ENCODE measurements around the gene C5orf63. TPM values are rescaled to one million over a fixed set of nuclear protein-coding genes. Genes with fewer than 3 reads are reported as not detected.

The C5orf63 gene
- total and polyA plus RNA-seq, 8 donors, result 7.4 to 19.2 (median 13.9) TPM

DNA sequence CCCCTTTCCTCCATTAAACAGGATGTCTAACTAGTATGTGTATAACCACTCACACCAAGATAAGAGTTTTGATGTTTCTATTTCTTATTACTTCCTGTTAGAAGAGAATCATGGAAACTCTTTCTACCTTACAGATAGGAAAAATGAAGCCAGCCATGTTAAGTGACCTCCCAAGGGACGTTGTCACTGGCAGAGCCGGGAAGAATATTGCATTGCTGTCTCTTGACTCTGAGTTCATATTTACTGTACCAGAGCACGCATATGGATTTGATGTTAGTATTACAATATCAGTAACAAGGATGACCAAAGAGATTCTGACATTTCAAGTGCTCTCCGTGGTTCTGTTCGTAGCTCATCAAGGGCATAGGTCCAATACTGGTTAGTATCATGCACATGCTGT is 12.5 kb upstream of the C5orf63 start:
- intact Hi-C loops (cut with DNase I), result no loop called here
- no peak for ATAC-seq
- Histone ChIP-seq H3K27ac (no peak overlapping the region), H3K9me3 (no peaks in the 10 kb centered on the region), H3K27me3 (no peaks in the 10 kb centered on the region), H3K4me3 (no peak overlapping the region), H3K36me3 (no peaks in the 10 kb centered on the region), H3K4me1 (no peaks in the 10 kb centered on the region)
- no peak for DNase-seq
- TF ChIP-seq, protein P1, sequence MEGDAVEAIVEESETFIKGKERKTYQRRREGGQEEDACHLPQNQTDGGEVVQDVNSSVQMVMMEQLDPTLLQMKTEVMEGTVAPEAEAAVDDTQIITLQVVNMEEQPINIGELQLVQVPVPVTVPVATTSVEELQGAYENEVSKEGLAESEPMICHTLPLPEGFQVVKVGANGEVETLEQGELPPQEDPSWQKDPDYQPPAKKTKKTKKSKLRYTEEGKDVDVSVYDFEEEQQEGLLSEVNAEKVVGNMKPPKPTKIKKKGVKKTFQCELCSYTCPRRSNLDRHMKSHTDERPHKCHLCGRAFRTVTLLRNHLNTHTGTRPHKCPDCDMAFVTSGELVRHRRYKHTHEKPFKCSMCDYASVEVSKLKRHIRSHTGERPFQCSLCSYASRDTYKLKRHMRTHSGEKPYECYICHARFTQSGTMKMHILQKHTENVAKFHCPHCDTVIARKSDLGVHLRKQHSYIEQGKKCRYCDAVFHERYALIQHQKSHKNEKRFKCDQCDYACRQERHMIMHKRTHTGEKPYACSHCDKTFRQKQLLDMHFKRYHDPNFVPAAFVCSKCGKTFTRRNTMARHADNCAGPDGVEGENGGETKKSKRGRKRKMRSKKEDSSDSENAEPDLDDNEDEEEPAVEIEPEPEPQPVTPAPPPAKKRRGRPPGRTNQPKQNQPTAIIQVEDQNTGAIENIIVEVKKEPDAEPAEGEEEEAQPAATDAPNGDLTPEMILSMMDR (IDR thresholded peaks at IDR 0.05), result no peak

DNA sequence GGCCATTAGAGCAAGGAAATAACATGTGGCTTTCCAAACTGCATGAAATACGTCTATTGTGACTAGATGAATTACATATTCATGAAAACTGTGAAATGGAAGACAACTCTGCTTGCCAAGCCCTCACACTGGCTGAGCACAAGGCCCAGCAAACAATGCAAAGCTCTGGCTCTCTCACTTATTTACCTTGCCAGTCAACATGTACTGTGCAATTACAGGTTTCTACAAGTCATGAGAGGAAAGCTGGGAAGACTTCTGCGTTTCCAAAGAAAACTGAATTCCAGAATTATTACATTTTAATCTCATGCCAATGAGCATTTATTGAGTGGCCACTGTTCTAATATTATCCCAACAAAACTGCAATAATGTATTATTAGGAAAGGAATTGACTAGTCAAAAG is 12.1 kb upstream of the C5orf63 start:
- H3K27me3 ChIP-seq, result no peaks in the 10 kb centered on the region
- ATAC-seq (no peak), DNase-seq (no peak)
- H3K27ac ChIP-seq, result no peak overlapping the region
- no peak overlapping the region for H3K4me3 ChIP-seq
- no peaks in the 10 kb centered on the region for H3K9me3 ChIP-seq
- no peaks in the 10 kb centered on the region for H3K36me3 ChIP-seq
- H3K4me1 ChIP-seq, result no peaks in the 10 kb centered on the region
- TF ChIP-seq, protein P1 (IDR thresholded peaks at IDR 0.05), result no peak
- intact Hi-C loops (cut with DNase I), result no loop called here

DNA sequence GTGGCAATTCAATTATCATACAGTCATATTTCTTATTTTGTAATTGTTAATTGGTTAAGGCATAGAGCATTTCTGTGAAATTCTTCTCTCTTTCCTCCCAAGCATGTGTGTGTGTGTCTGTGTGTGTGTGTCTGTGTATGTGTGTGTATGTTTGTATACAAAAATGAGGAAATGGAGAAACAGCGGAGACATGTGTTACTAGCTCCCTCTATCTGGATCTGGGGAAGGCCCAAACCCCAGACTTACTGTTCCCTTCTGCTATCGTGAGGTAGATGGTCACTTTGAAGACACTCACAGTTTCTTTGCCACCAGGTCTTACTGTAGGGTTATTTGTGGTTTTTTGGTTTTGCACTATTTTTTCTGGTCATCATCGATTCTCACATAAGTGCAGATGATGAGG is 11.4 kb upstream of the C5orf63 start:
- no peak for DNase-seq
- H3K9me3 ChIP-seq, result no peaks in the 10 kb centered on the region
- no peak overlapping the region for H3K4me3 ChIP-seq
- no peaks in the 10 kb centered on the region for H3K36me3 ChIP-seq
- H3K27ac ChIP-seq, result no peak overlapping the region
- no peaks in the 10 kb centered on the region for H3K27me3 ChIP-seq
- H3K4me1 ChIP-seq, result no peaks in the 10 kb centered on the region
- no peak for ATAC-seq
- intact Hi-C loops (cut with DNase I), result no loop called here
- TF ChIP-seq, protein P1 (IDR thresholded peaks at IDR 0.05), result no peak

DNA sequence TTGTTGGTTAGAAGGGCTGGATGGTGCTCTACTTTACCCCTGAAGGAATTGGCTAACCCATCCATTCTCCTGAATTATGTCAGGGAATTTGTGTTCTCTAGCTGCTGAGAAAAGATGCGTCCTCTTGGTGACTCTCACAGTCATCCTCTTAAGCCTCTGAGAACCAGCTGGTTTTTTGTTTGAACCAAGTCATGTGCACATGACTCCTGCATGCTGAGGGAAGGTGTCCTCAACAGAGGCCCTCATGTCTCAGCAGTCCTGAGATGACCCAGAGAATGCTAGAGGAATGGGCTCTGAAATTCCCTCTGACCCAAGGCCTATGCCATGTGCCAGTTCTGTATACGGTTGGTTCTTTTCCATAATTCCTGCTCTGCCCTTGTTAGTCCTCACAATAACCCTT is 10.4 kb upstream of the C5orf63 start:
- intact Hi-C loops (cut with DNase I), result no loop called here
- TF ChIP-seq, protein P1 (IDR thresholded peaks at IDR 0.05), result no peak
- Histone ChIP-seq H3K9me3 (no peaks in the 10 kb centered on the region), H3K27ac (no peak overlapping the region), H3K4me1 (no peaks in the 10 kb centered on the region), H3K4me3 (no peak overlapping the region), H3K36me3 (no peaks in the 10 kb centered on the region), H3K27me3 (no peaks in the 10 kb centered on the region)
- DNase-seq (no peak), ATAC-seq (no peak)

- H3K9me3 ChIP-seq, result no peaks in the 10 kb centered on the region
- DNase-seq (no peak), ATAC-seq (no peak)
- intact Hi-C loops (cut with DNase I), result no loop called here
- H3K36me3 ChIP-seq, result no peaks in the 10 kb centered on the region
- TF ChIP-seq, protein P1 (IDR thresholded peaks at IDR 0.05), result no peak
- H3K27me3 ChIP-seq, result no peaks in the 10 kb centered on the region
- no peaks in the 10 kb centered on the region for H3K4me1 ChIP-seq
- H3K4me3 ChIP-seq, result no peak overlapping the region
- no peak overlapping the region for H3K27ac ChIP-seq
These were observed 6.7 kb upstream of the C5orf63 start for GRCh38 chr5:127079994-127080491.
